Fibroblast of skin of left quadriceps (primary cell): ENCODE results near the gene GOLGA6L9.
A peak's percentile ranks its signal among the peaks of the same experiment; 100 is the strongest.
"Not testable (repeated sequence)": the region's sequence is repeated elsewhere in the genome, so short reads cannot be mapped to it uniquely, and the experiment has no call there.

Experiments used
- DNase-seq, 2 experiments: peaks; one replicate each; pipeline ENCODE4 v3.0.0-alpha.2; 2013; ENCODE audit warnings: low read depth in 2 of 2

Gene GOLGA6L9

GRCh38 chr15:82429693-82430092 is at the start of gene GOLGA6L9:
GOLGA6L9 (plus strand) TSS chr15:82429816; CDS start chr15:82430080, 264 bp downstream.
- not testable (repeated sequence) for DNase-seq

GRCh38 chr15:82381330-82381955 is 48.2 kb upstream of the GOLGA6L9 start:
- not testable (repeated sequence) for DNase-seq

- DNase-seq, result not testable (repeated sequence)
Observed at GRCh38 chr15:82387209-82387608, 42.4 kb upstream of the GOLGA6L9 start.

GRCh38 chr15:82390152-82390551 is 39.5 kb upstream of the GOLGA6L9 start:
- DNase-seq, result not testable (repeated sequence)

GRCh38 chr15:82392077-82392476 is 37.5 kb upstream of the GOLGA6L9 start:
- not testable (repeated sequence) for DNase-seq

GRCh38 chr15:82393671-82394070 is 35.9 kb upstream of the GOLGA6L9 start:
- no peak for DNase-seq

- DNase-seq, result peak; percentile 16 to 19
Observed at GRCh38 chr15:82395788-82396187, 33.8 kb upstream of the GOLGA6L9 start.

- DNase-seq, result no peak
Observed at GRCh38 chr15:82397817-82398216, 31.8 kb upstream of the GOLGA6L9 start.

GRCh38 chr15:82398785-82399184 is 30.8 kb upstream of the GOLGA6L9 start:
- no peak for DNase-seq

GRCh38 chr15:82399366-82400103 is 30.1 kb upstream of the GOLGA6L9 start:
- not testable (repeated sequence) for DNase-seq

- DNase-seq, result not testable (repeated sequence)
Observed at GRCh38 chr15:82401918-82402317, 27.7 kb upstream of the GOLGA6L9 start.

- DNase-seq, result not testable (repeated sequence)
Observed at GRCh38 chr15:82402341-82402740, 27.3 kb upstream of the GOLGA6L9 start.

- not testable (repeated sequence) for DNase-seq
Observed at GRCh38 chr15:82406211-82406610, 23.4 kb upstream of the GOLGA6L9 start.

GRCh38 chr15:82410306-82410705 is 19.3 kb upstream of the GOLGA6L9 start:
- not testable (repeated sequence) for DNase-seq

- DNase-seq, result not testable (repeated sequence)
Observed at GRCh38 chr15:82411595-82411994, 18.0 kb upstream of the GOLGA6L9 start.

GRCh38 chr15:82414525-82415191 is 15.0 kb upstream of the GOLGA6L9 start:
- DNase-seq, result not testable (repeated sequence)

GRCh38 chr15:82420516-82420915 is 9.1 kb upstream of the GOLGA6L9 start:
- DNase-seq, result not testable (repeated sequence)

GRCh38 chr15:82420966-82421365 is 8.7 kb upstream of the GOLGA6L9 start:
- DNase-seq, result not testable (repeated sequence)

- DNase-seq, result not testable (repeated sequence)
Observed at GRCh38 chr15:82427117-82427516, 2.5 kb upstream of the GOLGA6L9 start.

- DNase-seq, result not testable (repeated sequence)
Observed at GRCh38 chr15:82445420-82445819, 15.8 kb downstream of the GOLGA6L9 start.

GRCh38 chr15:82457336-82457735 is 27.7 kb downstream of the GOLGA6L9 start:
- not testable (repeated sequence) for DNase-seq

GRCh38 chr15:82465629-82466028 is 36.0 kb downstream of the GOLGA6L9 start:
- DNase-seq, result not testable (repeated sequence)
